ENCODE measurements around the gene OXT. TPM values are rescaled to one million over a fixed set of nuclear protein-coding genes. Genes with fewer than 3 reads are reported as not detected.

Gene OXT
- total RNA-seq, 6 experiments from 2014 or later, result not detected

- Mint-ChIP-seq H3K4me3 (no peak overlapping the region), H3K9me3 (no peaks in the 10 kb centered on the region), H3K27ac (no peak overlapping the region), H3K27me3 (ENCODE audit: insufficient read depth) (peaks cover 37% of the 10 kb centered on the region), H3K36me3 (ENCODE audit: low read depth) (no peaks in the 10 kb centered on the region), H3K4me1 (ENCODE audit: low read depth) (peaks cover 5% of the 10 kb centered on the region; the same call in 1 of the 2 replicates)
- TF ChIP-seq CTCF (IDR thresholded peaks at IDR 0.05), result no peak
- no peak for DNase-seq
These were observed 6.3 kb downstream of the OXT start for GRCh38 chr20:3077618-3078134.

GRCh38 chr20:3080939-3081388 is 9.5 kb downstream of the OXT start:
- no peak for DNase-seq
- Mint-ChIP-seq H3K27me3 (ENCODE audit: insufficient read depth) (peaks cover 37% of the 10 kb centered on the region), H3K36me3 (ENCODE audit: low read depth) (no peaks in the 10 kb centered on the region), H3K9me3 (no peaks in the 10 kb centered on the region), H3K27ac (no peak overlapping the region), H3K4me3 (no peak overlapping the region), H3K4me1 (ENCODE audit: low read depth) (peaks cover 5% of the 10 kb centered on the region; the same call in 1 of the 2 replicates)
- no peak for TF ChIP-seq CTCF (IDR thresholded peaks at IDR 0.05)

- H3K4me3 Mint-ChIP-seq, result no peak overlapping the region
- no peaks in the 10 kb centered on the region for H3K9me3 Mint-ChIP-seq
- H3K27me3 Mint-ChIP-seq (ENCODE audit: insufficient read depth), result peaks cover 34% of the 10 kb centered on the region
- H3K4me1 Mint-ChIP-seq (ENCODE audit: low read depth), result peaks cover 5% of the 10 kb centered on the region; the same call in 1 of the 2 replicates
- no peak for TF ChIP-seq CTCF (IDR thresholded peaks at IDR 0.05)
- H3K27ac Mint-ChIP-seq, result no peak overlapping the region
- no peak for DNase-seq
- no peaks in the 10 kb centered on the region for H3K36me3 Mint-ChIP-seq (ENCODE audit: low read depth)
These were observed 10.2 kb downstream of the OXT start for GRCh38 chr20:3081641-3082040.

- H3K36me3 Mint-ChIP-seq (ENCODE audit: low read depth), result no peaks in the 10 kb centered on the region
These were observed 11.0 kb downstream of the OXT start for GRCh38 chr20:3082306-3082951.

More at GRCh38 chr20:3082306-3082951, 11.0 kb downstream of the OXT start:
- no peak for TF ChIP-seq CTCF (IDR thresholded peaks at IDR 0.05)
- Mint-ChIP-seq H3K4me3 (no peak overlapping the region), H3K27me3 (ENCODE audit: insufficient read depth) (peaks cover 35% of the 10 kb centered on the region), H3K9me3 (no peaks in the 10 kb centered on the region), H3K27ac (no peak overlapping the region), H3K4me1 (ENCODE audit: low read depth) (peaks cover 5% of the 10 kb centered on the region; the same call in 1 of the 2 replicates)
- no peak for DNase-seq

All from HFFc6 (cell line).